ENCODE measurements around the gene PIGU.

Gene PIGU

DNA sequence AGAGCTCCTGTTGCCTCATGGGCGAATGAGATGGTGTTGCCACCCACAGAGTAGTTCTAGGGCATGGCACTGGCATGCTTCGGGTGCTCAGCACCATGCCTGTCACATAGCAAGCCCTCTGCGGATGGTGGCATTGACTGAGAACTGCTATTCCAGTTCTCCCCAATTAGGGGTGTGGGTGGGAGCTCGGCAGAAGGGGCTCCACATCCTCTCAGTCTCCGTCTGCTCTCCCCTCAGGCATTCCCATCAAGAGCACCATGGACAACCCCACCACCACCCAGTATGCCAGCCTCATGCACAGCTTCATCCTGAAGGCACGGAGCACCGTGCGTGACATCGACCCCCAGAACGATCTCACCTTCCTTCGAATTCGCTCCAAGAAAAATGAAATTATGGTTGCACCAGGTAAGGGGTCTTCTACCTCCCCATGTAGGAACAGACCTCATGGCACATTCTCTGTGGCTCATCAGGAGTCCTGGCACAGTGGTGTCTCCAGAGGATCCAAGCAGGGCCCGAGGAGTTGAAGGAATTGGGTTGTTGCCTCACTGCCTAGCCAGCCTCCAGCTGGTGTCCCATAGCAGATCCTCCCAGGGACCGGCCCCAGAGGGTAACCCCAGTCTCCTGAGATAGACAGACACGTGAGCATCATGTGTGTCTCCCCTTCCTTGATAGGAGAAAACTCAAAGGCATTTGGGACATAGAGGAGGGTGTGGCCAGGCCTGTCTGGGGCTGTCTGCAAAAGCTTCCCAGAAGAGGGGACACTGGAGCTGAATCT is 142.3 kb downstream of the PIGU start:
- Mint-ChIP-seq H3K27me3 (no peaks in the 10 kb centered on the region), H3K27ac (no peak overlapping the region), H3K36me3 (ENCODE audit: low read depth) (peaks cover 93% of the 10 kb centered on the region), H3K4me1 (ENCODE audit: low read depth) (no peaks in the 10 kb centered on the region), H3K4me3 (no peak overlapping the region), H3K9me3 (no peaks in the 10 kb centered on the region)
- intact Hi-C loops (cut with micrococcal nuclease) = loop anchor here (5.0 kb wide), 1 partner anchor 233 kb away; no protein-coding TSS in a partner anchor

DNA sequence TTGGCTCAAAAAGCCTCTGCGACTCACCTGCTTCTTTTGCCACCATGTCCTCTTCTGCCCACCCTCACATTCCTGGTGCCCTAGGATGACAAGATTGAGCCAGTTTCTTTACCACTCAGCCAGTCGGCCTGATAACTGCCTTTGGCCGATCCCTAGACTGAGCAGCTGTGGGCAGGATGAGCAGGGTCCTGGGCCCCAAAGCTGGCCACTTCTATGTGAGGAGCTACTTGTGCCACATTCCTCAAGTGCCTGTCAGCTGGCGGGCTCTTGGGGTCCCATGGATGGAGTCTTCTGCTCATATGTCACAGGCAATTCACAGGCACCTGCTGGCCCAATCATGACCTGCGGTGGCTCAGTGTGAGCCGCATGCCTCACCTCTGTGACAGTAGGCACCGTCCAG is 144.1 kb downstream of the PIGU start:
- no peaks in the 10 kb centered on the region for H3K27me3 Mint-ChIP-seq
- peaks cover 96% of the 10 kb centered on the region for H3K36me3 Mint-ChIP-seq (ENCODE audit: low read depth)
- no peaks in the 10 kb centered on the region for H3K9me3 Mint-ChIP-seq
- no peak overlapping the region for H3K4me3 Mint-ChIP-seq
- no peaks in the 10 kb centered on the region for H3K4me1 Mint-ChIP-seq (ENCODE audit: low read depth)
- no peak overlapping the region for H3K27ac Mint-ChIP-seq
- intact Hi-C loops (cut with micrococcal nuclease) = no loop called here

DNA sequence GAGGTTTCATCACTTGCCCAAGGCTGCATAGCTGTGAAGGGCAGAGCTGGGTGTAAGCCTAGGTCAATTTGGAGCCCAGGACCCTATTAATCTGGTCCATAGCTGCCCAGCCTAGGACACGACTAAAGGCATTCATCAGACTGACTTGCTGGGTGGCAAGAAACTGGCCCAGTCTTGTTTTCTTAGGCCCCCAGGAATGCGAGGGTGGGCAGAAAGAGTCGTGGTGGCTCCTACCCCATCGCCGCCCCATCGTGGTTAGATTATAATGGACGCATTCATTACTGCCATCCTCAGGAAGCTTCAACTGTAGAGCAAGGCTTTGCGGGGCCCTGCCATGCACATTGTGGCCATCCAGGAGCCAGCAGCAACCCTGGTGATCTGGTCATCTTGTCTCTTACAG is 144.6 kb downstream of the PIGU start:
- H3K27ac Mint-ChIP-seq = no peak overlapping the region
- H3K4me3 Mint-ChIP-seq = no peak overlapping the region
- no peaks in the 10 kb centered on the region for H3K27me3 Mint-ChIP-seq
- intact Hi-C loops (cut with micrococcal nuclease) = no loop called here
- H3K9me3 Mint-ChIP-seq = no peaks in the 10 kb centered on the region
- H3K36me3 Mint-ChIP-seq (ENCODE audit: low read depth) = peaks cover 96% of the 10 kb centered on the region
- H3K4me1 Mint-ChIP-seq (ENCODE audit: low read depth) = no peaks in the 10 kb centered on the region

DNA sequence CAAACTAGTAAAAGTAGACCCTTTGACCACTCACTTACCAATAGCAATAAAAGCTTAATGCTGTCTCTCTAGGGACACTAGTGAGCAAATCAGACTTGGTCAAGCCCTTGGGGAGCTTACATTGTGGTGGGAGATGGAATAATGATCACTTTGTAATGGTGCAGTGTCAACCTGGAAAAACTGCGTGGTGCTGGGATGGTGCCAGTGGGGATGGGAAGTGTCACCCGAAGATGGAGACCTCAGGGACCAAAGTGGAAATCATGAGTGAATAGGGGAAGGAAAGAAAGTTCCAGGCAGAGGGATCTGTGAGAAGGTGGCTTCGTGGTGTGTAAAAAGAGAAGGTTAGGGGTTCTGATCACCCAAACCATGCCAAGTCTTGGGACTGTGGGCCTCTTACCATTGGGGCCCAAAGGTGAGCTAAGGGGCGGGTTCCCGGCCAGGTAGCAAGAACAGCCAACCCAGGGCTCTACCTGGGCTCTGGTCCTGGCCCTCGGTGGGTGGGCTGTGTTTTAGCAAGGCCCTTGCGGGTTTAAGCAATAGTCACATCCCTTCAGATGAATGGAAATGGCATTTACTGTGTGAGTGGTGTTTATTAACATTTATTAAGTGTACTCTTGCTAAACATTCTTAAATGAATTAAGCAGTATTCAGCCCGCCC is 145.2 kb downstream of the PIGU start:
- Mint-ChIP-seq H3K27ac (no peak overlapping the region), H3K9me3 (no peaks in the 10 kb centered on the region), H3K36me3 (ENCODE audit: low read depth) (peaks cover 96% of the 10 kb centered on the region), H3K4me1 (ENCODE audit: low read depth) (no peaks in the 10 kb centered on the region), H3K27me3 (no peaks in the 10 kb centered on the region), H3K4me3 (no peak overlapping the region)
- intact Hi-C loops (cut with micrococcal nuclease) = no loop called here

DNA sequence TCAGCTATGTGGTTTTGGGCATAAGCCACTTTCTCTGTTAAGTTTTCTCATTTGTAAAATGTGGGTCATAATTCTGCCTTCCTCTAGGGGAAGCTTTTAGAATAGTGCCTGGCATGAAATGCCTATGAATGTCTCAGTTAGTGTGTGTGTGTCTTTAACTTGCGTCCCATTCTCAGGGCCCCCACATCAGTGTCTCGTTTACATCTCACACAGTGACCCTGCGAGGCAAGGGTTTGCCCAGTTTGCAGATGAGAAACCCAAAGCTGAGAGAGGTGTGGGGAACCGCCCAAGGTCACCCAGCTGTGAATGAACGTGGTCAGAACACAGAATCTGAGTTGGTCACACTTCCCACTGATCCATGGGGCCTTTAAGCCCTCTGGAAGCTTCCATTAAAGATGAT is 146.6 kb downstream of the PIGU start:
- no peak overlapping the region for H3K27ac Mint-ChIP-seq
- intact Hi-C loops (cut with micrococcal nuclease) = no loop called here
- peaks cover 96% of the 10 kb centered on the region for H3K36me3 Mint-ChIP-seq (ENCODE audit: low read depth)
- no peaks in the 10 kb centered on the region for H3K9me3 Mint-ChIP-seq
- H3K27me3 Mint-ChIP-seq = no peaks in the 10 kb centered on the region
- H3K4me1 Mint-ChIP-seq (ENCODE audit: low read depth) = peaks cover 9% of the 10 kb centered on the region
- no peak overlapping the region for H3K4me3 Mint-ChIP-seq

DNA sequence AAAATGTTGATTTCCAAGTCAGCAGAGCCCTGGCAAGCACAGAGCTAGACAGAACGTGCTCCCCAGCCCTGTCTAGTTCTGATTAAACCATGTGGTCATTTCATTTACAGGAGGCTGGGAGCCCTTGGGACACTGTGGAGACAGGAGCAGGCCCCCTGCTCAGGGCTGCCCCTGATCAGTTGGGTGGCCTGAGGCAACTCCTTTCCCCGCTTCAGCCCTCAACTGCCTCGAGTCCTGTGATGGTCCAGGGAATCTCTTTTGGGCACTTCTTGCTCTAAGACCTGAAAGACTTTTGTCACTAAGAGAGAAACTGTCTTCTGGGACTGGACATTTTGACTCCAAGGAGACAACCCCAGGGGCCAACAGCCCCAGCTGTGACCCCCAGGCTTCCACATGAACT is 147.2 kb downstream of the PIGU start:
- Mint-ChIP-seq H3K4me1 (ENCODE audit: low read depth) (peaks cover 12% of the 10 kb centered on the region), H3K27ac (no peak overlapping the region)

DNA sequence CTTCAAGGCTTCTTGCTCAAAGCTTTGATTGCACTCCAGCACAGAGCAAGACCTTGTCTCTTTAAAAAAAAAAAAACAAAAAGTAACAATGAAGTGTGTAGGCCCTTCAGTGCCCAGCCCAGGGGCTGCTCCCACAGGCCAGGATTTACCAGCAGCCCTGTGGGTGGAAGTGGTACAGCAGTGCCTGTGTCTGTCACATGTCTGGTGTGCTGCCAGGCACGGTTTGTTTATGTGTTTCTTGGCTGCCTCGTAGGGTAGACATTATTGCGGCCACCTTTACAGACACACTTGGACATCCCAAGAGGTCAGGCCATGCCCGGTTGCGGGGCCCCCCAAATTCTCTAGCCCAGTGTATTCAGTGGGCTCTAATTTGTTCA is 148.0 kb downstream of the PIGU start:
- Mint-ChIP-seq H3K4me3 (no peak overlapping the region), H3K4me1 (ENCODE audit: low read depth) (peaks cover 12% of the 10 kb centered on the region), H3K36me3 (ENCODE audit: low read depth) (peaks cover 95% of the 10 kb centered on the region), H3K27me3 (no peaks in the 10 kb centered on the region), H3K9me3 (no peaks in the 10 kb centered on the region), H3K27ac (no peak overlapping the region)
- intact Hi-C loops (cut with micrococcal nuclease) = loop anchor here (10.0 kb wide), 1 partner anchor 334 kb away; no protein-coding TSS in a partner anchor

More for the DNA sequence above, 147.2 kb downstream of the PIGU start:
- H3K4me3 Mint-ChIP-seq = no peak overlapping the region
- H3K36me3 Mint-ChIP-seq (ENCODE audit: low read depth) = peaks cover 96% of the 10 kb centered on the region
- intact Hi-C loops (cut with micrococcal nuclease) = loop anchor here (10.0 kb wide), 1 partner anchor 335 kb away; no protein-coding TSS in a partner anchor
- H3K27me3 Mint-ChIP-seq = no peaks in the 10 kb centered on the region
- H3K9me3 Mint-ChIP-seq = no peaks in the 10 kb centered on the region

- intact Hi-C loops (cut with micrococcal nuclease) = loop anchor here (10.0 kb wide), 1 partner anchor 332 kb away; no protein-coding TSS in a partner anchor
- Mint-ChIP-seq H3K27me3 (no peaks in the 10 kb centered on the region), H3K27ac (no peak overlapping the region), H3K4me1 (ENCODE audit: low read depth) (peaks cover 28% of the 10 kb centered on the region), H3K4me3 (no peak overlapping the region), H3K36me3 (ENCODE audit: low read depth) (peaks cover 96% of the 10 kb centered on the region), H3K9me3 (no peaks in the 10 kb centered on the region)
Measured at GRCh38 chr20:34527016-34527415, 149.9 kb downstream of the PIGU start.

- intact Hi-C loops (cut with micrococcal nuclease) = loop anchor here (10.0 kb wide), 1 partner anchor 332 kb away; no protein-coding TSS in a partner anchor
- no peaks in the 10 kb centered on the region for H3K9me3 Mint-ChIP-seq
- H3K36me3 Mint-ChIP-seq (ENCODE audit: low read depth) = peaks cover 96% of the 10 kb centered on the region
- no peaks in the 10 kb centered on the region for H3K27me3 Mint-ChIP-seq
- no peak overlapping the region for H3K4me3 Mint-ChIP-seq
- H3K4me1 Mint-ChIP-seq (ENCODE audit: low read depth) = peaks cover 33% of the 10 kb centered on the region
- no peak overlapping the region for H3K27ac Mint-ChIP-seq
Measured at GRCh38 chr20:34526466-34526865, 150.4 kb downstream of the PIGU start.

DNA sequence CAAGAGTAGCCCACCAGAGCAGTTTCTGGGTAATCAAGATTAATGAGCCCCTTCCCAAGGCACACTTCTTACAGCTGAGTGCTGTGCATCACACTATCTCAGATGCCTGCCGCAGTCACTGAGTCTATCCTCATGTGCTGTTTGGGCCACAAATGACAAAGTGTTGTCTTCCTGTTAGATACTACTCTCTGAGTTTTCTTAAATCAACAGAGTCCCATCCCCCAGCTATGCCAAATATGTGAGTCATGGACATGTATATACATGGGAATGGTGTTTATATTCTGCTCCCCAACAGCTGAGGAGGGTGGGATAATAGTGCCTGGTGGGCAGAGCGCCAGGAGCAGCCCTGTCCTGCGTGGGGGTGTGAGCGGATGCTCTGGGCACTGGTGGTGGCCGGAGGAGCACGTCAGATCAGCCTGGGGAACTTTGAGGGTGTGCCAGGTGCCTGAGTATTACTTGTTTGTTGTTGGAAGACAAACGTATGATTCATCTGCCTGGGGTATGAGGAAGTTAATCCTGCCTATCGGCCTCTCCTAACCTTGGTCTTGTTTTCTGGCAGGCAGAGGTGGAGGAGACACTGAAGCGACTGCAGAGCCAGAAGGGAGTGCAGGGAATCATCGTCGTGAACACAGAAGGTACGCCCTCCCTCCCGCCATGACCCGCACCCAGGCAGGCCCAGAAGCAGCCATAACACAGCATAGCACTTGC is 151.0 kb downstream of the PIGU start:
- H3K9me3 Mint-ChIP-seq = no peaks in the 10 kb centered on the region
- no peaks in the 10 kb centered on the region for H3K27me3 Mint-ChIP-seq
- H3K4me3 Mint-ChIP-seq = no peak overlapping the region
- no peak overlapping the region for H3K27ac Mint-ChIP-seq
- intact Hi-C loops (cut with micrococcal nuclease) = loop anchor here (10.0 kb wide), 1 partner anchor 331 kb away; no protein-coding TSS in a partner anchor
- peaks cover 34% of the 10 kb centered on the region for H3K4me1 Mint-ChIP-seq (ENCODE audit: low read depth)
- peaks cover 91% of the 10 kb centered on the region for H3K36me3 Mint-ChIP-seq (ENCODE audit: low read depth)

DNA sequence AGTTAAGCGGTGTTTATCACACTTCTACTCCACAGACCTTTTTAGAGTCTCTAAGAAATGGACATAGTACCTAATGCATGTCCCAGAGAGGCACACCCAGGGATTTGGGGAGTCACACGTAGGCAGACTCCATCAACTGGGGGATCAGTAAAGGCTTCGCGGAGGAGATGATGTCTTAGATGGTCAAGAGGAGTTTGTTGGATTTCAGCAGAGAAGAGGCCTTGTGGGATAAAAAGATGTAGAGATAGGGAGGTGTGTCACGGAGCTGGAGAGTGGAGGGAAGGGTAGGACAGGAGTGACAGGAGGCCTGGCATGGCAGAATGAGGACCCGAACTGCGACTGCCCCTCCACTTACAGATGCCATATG is 151.6 kb downstream of the PIGU start:
- Mint-ChIP-seq H3K4me3 (no peak overlapping the region), H3K4me1 (ENCODE audit: low read depth) (peaks cover 34% of the 10 kb centered on the region), H3K27me3 (no peaks in the 10 kb centered on the region), H3K9me3 (no peaks in the 10 kb centered on the region), H3K27ac (no peak overlapping the region), H3K36me3 (ENCODE audit: low read depth) (peaks cover 87% of the 10 kb centered on the region)
- intact Hi-C loops (cut with micrococcal nuclease) = loop anchor here (10.0 kb wide), 1 partner anchor 331 kb away; no protein-coding TSS in a partner anchor

GRCh38 chr20:34524426-34524825 is 152.5 kb downstream of the PIGU start:
- no peak overlapping the region for H3K27ac Mint-ChIP-seq
- intact Hi-C loops (cut with micrococcal nuclease) = loop anchor here (10.0 kb wide), 1 partner anchor 330 kb away; no protein-coding TSS in a partner anchor
- H3K9me3 Mint-ChIP-seq = no peaks in the 10 kb centered on the region
- peaks cover 87% of the 10 kb centered on the region for H3K36me3 Mint-ChIP-seq (ENCODE audit: low read depth)
- no peak overlapping the region for H3K4me3 Mint-ChIP-seq
- H3K27me3 Mint-ChIP-seq = no peaks in the 10 kb centered on the region
- peaks cover 34% of the 10 kb centered on the region for H3K4me1 Mint-ChIP-seq (ENCODE audit: low read depth)

DNA sequence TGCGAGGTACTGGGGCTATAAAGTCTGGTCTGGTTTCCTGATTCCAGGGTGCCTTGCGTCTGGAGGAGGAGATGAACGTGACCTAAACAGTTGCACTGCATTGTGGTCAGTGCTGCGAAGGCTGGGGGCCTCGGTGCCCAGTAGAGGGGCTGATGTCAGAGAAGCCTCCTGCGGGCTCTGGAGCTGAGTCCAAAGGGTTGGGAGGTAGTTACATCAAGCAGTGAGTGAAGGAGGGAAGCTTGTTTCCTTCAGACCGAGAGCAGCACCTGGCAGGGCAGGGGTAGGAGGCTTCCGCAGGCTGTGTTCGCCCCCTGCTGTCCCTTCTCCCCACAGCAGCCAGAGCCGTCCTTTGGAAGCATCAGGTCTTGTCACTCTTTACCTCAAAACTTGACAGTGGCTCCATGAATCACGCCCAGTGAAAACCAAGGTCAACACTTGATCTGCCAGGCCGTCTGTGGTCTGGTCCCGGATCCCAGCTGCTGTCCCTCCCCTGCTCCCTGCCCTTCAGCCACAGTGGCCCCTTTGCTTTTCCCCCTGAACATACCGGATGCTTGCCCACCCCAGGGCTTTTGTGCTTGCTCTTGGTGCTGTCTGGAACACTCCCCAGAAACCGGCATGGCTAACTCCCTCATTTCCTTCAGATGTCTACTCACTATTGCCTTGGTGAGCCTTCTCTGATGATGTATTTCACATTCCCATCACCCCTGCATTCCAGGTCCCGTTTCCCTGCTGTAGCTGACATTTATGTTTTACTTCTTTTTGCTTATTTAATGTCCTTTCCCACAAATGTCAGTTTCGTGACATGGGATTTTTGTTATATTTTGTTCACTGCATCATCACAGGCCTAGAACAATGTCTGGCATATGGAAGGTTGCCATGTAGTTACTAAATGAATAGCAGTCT is 153.7 kb downstream of the PIGU start:
- no peaks in the 10 kb centered on the region for H3K9me3 Mint-ChIP-seq
- H3K27ac Mint-ChIP-seq = no peak overlapping the region
- intact Hi-C loops (cut with micrococcal nuclease) = loop anchor here (10.0 kb wide), 1 partner anchor 328 kb away; no protein-coding TSS in a partner anchor
- H3K4me3 Mint-ChIP-seq = no peak overlapping the region
- no peaks in the 10 kb centered on the region for H3K27me3 Mint-ChIP-seq
- H3K36me3 Mint-ChIP-seq (ENCODE audit: low read depth) = peaks cover 85% of the 10 kb centered on the region
- peaks cover 39% of the 10 kb centered on the region for H3K4me1 Mint-ChIP-seq (ENCODE audit: low read depth)
